RWPE1 (cell line): ENCODE measurements around the gene MYRFL.

Experiments used
- CTCF ChIA-PET: fragments of 350-600 bp; sonication (Branson Sonifier 250); formaldehyde crosslinking; extraction: SDS; loops from one replicate; lab custom pipeline; 2021; lab: Yijun Ruan, JAX
- POLR2A ChIA-PET: fragments of 400-600 bp; formaldehyde crosslinking; extraction: SDS; loops from one replicate; lab custom pipeline; 2020; ENCODE audit warnings: antibody characterized with exemption; ENCODE audit not compliant: low non-redundant PET; lab: Yijun Ruan, JAX
- DNase-seq: peaks from one replicate; pipeline ENCODE4 v3.0.0; 2012; ENCODE audit warnings: low spot score
- H3K27ac ChIP-seq: fragments of 450-650 bp; 2 replicates; pipeline ENCODE4 v1.5.1; 2017
- TF ChIP-seq, protein P1 (sequence below): fragments of 450-650 bp; conservative IDR thresholded peaks from 2 replicates; pipeline ENCODE4 v1.5.1; 2017; ENCODE audit warnings: low read depth, mild to moderate bottlenecking

The MYRFL gene

DNA sequence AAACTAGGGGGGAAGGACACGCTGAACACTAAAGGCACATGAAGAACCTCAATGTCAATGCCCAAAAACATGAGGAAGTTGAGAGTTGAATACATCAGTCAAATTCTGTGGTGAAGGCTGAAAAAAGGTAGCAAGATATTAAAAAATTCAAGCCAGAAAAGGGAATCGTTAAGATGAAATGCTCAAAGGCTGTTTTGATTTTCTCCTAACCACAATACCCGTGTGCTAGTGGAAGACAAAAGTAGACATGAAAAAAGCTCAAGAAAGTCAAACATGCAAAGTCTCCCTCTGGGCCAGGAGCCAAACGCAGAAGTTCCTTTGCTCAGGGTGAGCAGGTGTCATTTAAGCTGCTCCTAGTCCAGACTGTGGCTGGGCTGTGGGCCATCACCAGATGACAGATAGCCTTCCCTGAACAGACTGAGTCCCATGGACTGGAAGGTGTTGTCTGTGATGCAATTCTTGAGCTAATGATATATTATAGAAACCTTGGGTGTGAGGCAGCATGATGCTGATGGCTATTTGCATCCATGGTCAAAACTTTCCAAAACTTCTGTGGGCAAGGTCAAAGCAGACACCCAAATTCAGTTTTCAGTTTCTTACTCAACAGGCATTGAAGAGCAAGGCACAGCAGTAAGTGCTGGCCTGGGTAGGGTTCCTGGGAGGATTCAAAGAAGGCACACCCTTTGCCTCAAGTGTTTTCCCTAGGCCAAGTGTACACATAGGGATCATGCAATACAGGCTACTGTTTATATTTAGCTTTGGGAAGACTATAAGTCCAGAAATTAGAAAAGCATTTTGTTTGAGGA, 81.6 kb downstream of the MYRFL start:
- CTCF ChIA-PET, result no interaction called here
- POLR2A ChIA-PET, result no interaction called here
- no peak for DNase-seq
- H3K27ac ChIP-seq, result no peak overlapping the region
- TF ChIP-seq, protein P1, sequence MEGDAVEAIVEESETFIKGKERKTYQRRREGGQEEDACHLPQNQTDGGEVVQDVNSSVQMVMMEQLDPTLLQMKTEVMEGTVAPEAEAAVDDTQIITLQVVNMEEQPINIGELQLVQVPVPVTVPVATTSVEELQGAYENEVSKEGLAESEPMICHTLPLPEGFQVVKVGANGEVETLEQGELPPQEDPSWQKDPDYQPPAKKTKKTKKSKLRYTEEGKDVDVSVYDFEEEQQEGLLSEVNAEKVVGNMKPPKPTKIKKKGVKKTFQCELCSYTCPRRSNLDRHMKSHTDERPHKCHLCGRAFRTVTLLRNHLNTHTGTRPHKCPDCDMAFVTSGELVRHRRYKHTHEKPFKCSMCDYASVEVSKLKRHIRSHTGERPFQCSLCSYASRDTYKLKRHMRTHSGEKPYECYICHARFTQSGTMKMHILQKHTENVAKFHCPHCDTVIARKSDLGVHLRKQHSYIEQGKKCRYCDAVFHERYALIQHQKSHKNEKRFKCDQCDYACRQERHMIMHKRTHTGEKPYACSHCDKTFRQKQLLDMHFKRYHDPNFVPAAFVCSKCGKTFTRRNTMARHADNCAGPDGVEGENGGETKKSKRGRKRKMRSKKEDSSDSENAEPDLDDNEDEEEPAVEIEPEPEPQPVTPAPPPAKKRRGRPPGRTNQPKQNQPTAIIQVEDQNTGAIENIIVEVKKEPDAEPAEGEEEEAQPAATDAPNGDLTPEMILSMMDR, result no peak

DNA sequence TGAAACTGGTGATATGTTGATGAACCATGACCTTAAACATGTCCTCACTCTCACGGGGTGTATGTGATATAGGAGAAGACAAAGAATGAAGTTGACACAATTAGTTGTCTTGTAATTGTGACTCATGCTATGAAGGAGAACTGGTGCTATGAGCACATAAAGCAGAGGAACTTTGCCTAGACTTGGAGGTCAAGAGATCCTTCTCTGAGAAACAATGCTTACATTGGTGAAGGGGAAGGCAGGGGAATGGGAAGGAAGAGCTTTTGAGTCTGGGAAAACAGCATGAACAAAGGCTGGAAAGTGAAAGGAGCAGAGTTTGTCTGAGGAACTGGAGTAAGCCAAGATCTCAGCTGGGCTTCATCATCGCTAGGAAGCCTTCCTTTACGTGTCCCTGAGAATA, 83.2 kb downstream of the MYRFL start:
- POLR2A ChIA-PET, result no interaction called here
- no peak overlapping the region for H3K27ac ChIP-seq
- TF ChIP-seq, protein P1, result no peak
- CTCF ChIA-PET, result interaction anchor here (0.5 kb wide), 1 partner anchor 92 kb away, joined by 3 read pairs; no protein-coding TSS in a partner anchor
- no peak for DNase-seq

DNA sequence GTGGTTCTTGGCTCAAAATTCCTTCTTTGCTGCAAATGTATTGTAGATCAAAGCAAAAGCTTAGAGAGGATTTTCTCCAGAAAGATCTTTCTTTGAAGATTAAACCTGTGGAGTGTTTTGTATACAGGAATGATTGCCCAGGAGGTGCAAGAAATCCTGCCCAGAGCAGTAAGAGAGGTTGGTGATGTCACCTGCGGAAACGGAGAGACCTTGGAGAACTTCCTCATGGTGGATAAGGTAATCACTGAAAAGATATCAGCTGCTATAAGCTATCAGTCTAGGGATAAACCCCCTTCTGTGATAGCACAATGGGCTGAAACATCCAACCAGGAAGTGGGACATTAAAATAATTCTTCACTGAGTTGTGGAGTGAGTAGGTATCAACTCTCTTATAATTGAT, 85.7 kb downstream of the MYRFL start:
- TF ChIP-seq, protein P1, result no peak

DNA sequence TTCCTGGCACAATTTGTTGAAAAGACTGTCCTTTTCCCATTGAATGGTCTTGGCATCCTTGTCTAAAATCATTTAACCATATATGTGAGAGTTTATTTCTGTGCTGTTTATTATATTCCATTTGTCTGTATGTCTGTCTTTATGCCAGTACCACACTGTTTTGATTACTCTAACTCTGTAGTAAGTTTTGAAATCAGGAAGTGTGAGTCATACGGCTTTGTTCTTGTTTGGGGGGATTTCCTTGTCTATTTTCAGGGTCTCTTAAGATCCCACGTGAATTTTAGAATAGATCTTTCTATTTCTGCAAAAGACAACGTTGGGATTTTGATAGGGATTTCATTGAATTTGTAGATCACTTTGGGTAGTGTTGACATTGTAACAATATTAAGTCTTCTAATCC, 88.5 kb downstream of the MYRFL start:
- CTCF ChIA-PET, result no interaction called here
- DNase-seq, result no peak
- POLR2A ChIA-PET, result no interaction called here
- H3K27ac ChIP-seq, result no peak overlapping the region
- TF ChIP-seq, protein P1, result no peak

More for the DNA sequence above, 85.7 kb downstream of the MYRFL start:
- no peak overlapping the region for H3K27ac ChIP-seq
- ChIA-PET POLR2A (no interaction called here), CTCF (no interaction called here)
- no peak for DNase-seq

DNA sequence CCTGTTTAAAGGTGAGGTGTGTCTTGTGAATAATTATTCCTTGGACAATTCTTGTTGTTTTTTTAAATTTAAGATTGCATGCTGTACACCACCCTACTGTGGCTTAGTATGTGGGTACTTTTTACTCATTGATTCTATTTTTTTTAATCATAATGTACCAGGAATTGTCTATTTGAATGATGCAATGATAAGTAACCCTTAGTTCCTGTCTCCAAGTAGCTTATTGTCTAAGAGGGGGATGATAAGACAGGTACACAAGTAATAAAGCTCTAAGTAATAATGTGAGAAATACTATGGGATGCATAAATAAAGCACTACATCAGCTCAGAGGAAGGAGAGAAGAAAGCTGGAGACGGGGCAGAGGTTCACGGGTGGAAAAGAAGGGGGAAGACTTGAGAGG, 90.9 kb downstream of the MYRFL start:
- ChIA-PET POLR2A (no interaction called here), CTCF (interaction anchor here (1.4 kb wide), 1 partner anchor 15 kb away, joined by 5 read pairs; no protein-coding TSS in a partner anchor)
- DNase-seq, result no peak
- TF ChIP-seq, protein P1, result no peak
- no peak overlapping the region for H3K27ac ChIP-seq

DNA sequence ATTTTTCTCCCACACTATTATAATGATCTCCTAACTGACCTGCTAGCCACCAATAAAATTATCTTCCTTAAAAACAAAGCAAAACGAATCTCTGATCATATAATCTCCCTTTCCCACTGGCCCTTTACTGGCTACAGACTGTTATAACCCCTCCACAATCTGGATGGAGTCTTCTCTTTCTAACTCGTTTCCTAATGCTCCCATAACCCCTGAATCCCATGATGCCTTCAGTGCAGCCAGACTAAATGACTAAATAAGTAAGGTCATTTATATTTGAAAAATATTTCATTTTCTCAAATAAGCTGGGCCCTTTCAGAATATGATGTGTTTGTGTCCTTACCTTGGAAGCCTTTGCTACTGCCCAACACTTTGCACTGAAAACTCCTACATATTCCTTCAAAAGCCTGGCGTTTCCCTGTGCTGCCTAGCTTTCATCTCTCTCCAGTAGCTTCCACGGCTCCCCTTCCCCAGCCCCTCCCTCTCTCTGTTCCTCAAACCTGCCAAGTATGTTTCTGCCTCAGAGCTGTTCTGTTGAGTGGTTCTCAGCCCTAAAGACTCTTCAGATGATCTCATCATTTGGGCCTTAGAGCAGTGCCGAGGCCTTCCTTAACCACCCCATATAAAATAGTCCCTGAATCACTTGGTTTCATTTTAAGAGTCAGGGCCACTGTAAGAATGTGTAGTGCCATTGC, 91.7 kb downstream of the MYRFL start:
- TF ChIP-seq, protein P1, result no peak
- ChIA-PET POLR2A (no interaction called here), CTCF (interaction anchor here (1.4 kb wide), 1 partner anchor 16 kb away, joined by 5 read pairs; no protein-coding TSS in a partner anchor)
- no peak overlapping the region for H3K27ac ChIP-seq
- DNase-seq, result no peak
